Esophagus muscularis mucosa (tissue), 4 donors: ENCODE results near the gene HSD17B11. TPM values are rescaled to one million over a fixed set of nuclear protein-coding genes. Genes with fewer than 3 reads are reported as not detected.
"Not testable (repeated sequence)": the region's sequence is repeated elsewhere in the genome, so short reads cannot be mapped to it uniquely, and the experiment has no call there.

Source experiments
- DNase-seq: peaks from one replicate; pipeline ENCODE4 v3.0.0-alpha.2; 2017; ENCODE audit errors: extremely low spot score
- H3K27ac ChIP-seq, 4 donors: fragments of 200-600 bp; sonication (generic); replicated peaks in 1 of 4; 1 replicate in 3 of 4; 2 replicates in 1 of 4; pipeline ENCODE4 v1.5.1; 2016 to 2019; ENCODE audit warnings: mild to moderate bottlenecking in 1 of 4
- H3K27me3 ChIP-seq, 4 donors: fragments of 200-600 bp; sonication (generic); one replicate each; pipeline versions ENCODE4 v1.5.1 to v1.6.0; 2016 to 2019
- H3K36me3 ChIP-seq, 4 donors: fragments of 200-600 bp; sonication (generic); one replicate each; pipeline ENCODE4 v1.5.1; 2016 to 2019
- H3K4me1 ChIP-seq, 4 donors: fragments of 200-600 bp; sonication (generic); one replicate each; pipeline ENCODE4 v1.5.1; 2016 to 2019
- H3K4me3 ChIP-seq, 4 donors: fragments of 200-600 bp; sonication (generic); 1 replicate in 2 of 4; 2 replicates in 2 of 4; pipeline ENCODE4 v1.5.1; 2016 to 2019; ENCODE audit warnings: mild to moderate bottlenecking in 4 of 4, moderate library complexity in 1 of 4
- H3K9me3 ChIP-seq, 4 donors: fragments of 200-600 bp; sonication (generic); 1 replicate in 3 of 4; 2 replicates in 1 of 4; pipeline ENCODE4 v1.5.1; 2016 to 2019
- EP300 ChIP-seq: sonication (generic); formaldehyde crosslinking; IDR thresholded peaks from one replicate; pipeline ENCODE4 v1.6.1; 2017; ENCODE audit warnings: antibody characterized with exemption
- POLR2A ChIP-seq: fragments of 450-650 bp; IDR thresholded peaks from one replicate; pipeline ENCODE4 v1.6.1; 2017; ENCODE audit warnings: antibody characterized with exemption, moderate library complexity, mild to moderate bottlenecking, low read depth
- POLR2AphosphoS5 ChIP-seq, 2 donors: sonication (generic); formaldehyde crosslinking; IDR thresholded peaks; one replicate each; pipeline ENCODE4 v1.6.1; 2017; ENCODE audit warnings: antibody characterized with exemption in 2 of 2
- WGBS: methylation state at CpG from one replicate; pipeline ENCODE4 v1.1.5; 2018; 5-methylcytosine and 5-hydroxymethylcytosine counted together
- intact Hi-C: fragments of 100-400 bp; cut with DNase I; formaldehyde crosslinking; loops from one replicate; pipeline ENCODE4 v1.15.1; 2023
- total RNA-seq, 4 donors: library from RNA; depleted of rRNA; stranded (reverse); fragments of >200 nt; gene quantifications; one replicate each; pipeline versions ENCODE4 v1.1.0 to v1.2.1, GENCODE V29; 2016
- TF ChIP-seq, protein P1 (sequence below), 3 experiments: fragments of 200-600 bp in 2 of 3; fragments of 450-650 bp in 1 of 3; sonication (generic) in 2 of 3; IDR thresholded peaks; one replicate each; pipeline ENCODE4 v1.5.1; 2017 to 2019; ENCODE audit warnings: antibody characterized with exemption in 3 of 3, mild to moderate bottlenecking in 2 of 3, moderate library complexity in 1 of 3

Gene HSD17B11
- total RNA-seq, 4 donors from 2014 or later: 35.7 to 68.9 (median 52.6) TPM

GRCh38 chr4:87416965-87417364 is 26.0 kb upstream of the HSD17B11 start:
- H3K27ac ChIP-seq: no peak overlapping the region
- no peaks in the 10 kb centered on the region for H3K27me3 ChIP-seq
- 77% methylated on average over 3 of the region's 3 CpGs for WGBS
- H3K36me3 ChIP-seq: no peaks in the 10 kb centered on the region
- TF ChIP-seq POLR2A (no peak), EP300 (no peak), POLR2AphosphoS5 (IDR thresholded peaks at IDR 0.05) (no peak)
- TF ChIP-seq, protein P1, sequence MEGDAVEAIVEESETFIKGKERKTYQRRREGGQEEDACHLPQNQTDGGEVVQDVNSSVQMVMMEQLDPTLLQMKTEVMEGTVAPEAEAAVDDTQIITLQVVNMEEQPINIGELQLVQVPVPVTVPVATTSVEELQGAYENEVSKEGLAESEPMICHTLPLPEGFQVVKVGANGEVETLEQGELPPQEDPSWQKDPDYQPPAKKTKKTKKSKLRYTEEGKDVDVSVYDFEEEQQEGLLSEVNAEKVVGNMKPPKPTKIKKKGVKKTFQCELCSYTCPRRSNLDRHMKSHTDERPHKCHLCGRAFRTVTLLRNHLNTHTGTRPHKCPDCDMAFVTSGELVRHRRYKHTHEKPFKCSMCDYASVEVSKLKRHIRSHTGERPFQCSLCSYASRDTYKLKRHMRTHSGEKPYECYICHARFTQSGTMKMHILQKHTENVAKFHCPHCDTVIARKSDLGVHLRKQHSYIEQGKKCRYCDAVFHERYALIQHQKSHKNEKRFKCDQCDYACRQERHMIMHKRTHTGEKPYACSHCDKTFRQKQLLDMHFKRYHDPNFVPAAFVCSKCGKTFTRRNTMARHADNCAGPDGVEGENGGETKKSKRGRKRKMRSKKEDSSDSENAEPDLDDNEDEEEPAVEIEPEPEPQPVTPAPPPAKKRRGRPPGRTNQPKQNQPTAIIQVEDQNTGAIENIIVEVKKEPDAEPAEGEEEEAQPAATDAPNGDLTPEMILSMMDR (IDR thresholded peaks at IDR 0.05): no peak
- intact Hi-C loops: no loop called here
- H3K4me3 ChIP-seq: no peak overlapping the region
- DNase-seq: no peak
- no peaks in the 10 kb centered on the region for H3K9me3 ChIP-seq
- peaks cover 6 to 9% (median 8%) of the 10 kb centered on the region in 4 donors for H3K4me1 ChIP-seq

DNA sequence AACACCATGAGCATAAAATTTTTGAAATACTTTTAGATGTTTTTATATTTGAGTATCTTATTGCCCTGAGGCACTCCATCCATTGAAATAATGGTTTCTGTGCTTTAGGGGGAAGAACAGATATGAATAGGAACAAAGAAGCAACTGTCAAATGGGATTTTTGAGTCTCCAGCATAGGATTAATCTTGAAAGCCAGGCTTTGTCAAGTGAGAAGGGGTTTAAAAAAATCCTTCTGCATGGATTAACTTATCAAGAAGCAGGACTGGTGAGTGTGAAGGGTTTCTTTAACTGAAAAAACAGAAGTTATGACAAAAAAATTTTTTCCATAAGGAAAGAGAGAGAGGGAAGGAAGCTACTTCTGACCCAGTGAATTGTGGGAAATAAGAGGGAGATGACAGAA is 23.8 kb upstream of the HSD17B11 start:
- no peak overlapping the region for H3K27ac ChIP-seq
- H3K9me3 ChIP-seq: no peaks in the 10 kb centered on the region
- peaks cover 0 to under 1% (median 0%) of the 10 kb centered on the region in 4 donors for H3K27me3 ChIP-seq
- intact Hi-C loops: no loop called here
- no peak overlapping the region for H3K4me3 ChIP-seq
- TF ChIP-seq, protein P1 (IDR thresholded peaks at IDR 0.05): no peak
- TF ChIP-seq POLR2A (no peak), POLR2AphosphoS5 (IDR thresholded peaks at IDR 0.05) (no peak), EP300 (no peak)
- no peak for DNase-seq
- no peaks in the 10 kb centered on the region for H3K36me3 ChIP-seq
- H3K4me1 ChIP-seq: no peaks in the 10 kb centered on the region

DNA sequence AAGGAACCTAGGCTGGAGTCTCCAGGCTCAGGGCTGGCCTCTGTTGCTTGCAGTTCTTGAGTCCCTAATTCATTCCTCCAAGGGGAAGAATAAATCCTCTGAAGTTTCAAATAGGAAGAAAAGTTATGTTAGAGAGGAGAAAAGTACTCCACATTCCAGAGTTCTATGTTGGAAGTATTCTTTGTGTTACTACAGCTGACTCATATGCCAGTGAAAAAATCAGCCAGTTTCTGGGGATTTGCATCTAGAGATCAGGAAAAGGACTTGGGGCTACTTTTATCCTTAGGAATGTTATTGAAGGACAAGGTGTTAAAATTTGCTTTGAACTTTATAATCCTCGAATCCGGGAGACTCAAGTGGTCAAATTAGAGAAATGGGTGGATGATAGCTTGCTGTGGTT is 19.7 kb upstream of the HSD17B11 start:
- Histone ChIP-seq H3K27me3 (peaks cover 0 to 4% (median 0%) of the 10 kb centered on the region in 4 donors), H3K9me3 (no peaks in the 10 kb centered on the region), H3K4me3 (no peak overlapping the region), H3K4me1 (no peaks in the 10 kb centered on the region), H3K27ac (no peak overlapping the region), H3K36me3 (no peaks in the 10 kb centered on the region)
- TF ChIP-seq, protein P1 (IDR thresholded peaks at IDR 0.05): no peak
- TF ChIP-seq POLR2AphosphoS5 (IDR thresholded peaks at IDR 0.05) (no peak), POLR2A (no peak), EP300 (no peak)
- WGBS: 89% methylated on average over 2 of the region's 2 CpGs
- DNase-seq: no peak
- intact Hi-C loops: no loop called here

DNA sequence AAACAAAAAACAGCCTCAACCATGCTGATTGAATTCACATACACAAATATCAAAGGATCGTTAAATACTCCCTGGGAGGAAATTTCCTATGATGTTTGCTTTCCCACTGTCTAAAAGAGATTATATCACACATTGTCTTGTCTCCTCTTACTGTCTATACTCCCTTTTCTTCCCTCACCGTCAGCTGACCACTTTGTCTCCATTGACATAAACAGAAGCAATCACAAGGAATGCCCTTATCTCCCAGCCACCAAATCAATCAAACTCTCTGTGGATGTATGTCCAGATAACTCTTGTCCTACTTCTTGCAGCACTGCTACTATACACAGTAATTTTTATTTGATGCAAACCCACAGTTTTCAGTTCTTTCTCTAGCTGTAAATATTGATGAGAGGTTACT is 19.2 kb upstream of the HSD17B11 start:
- no peaks in the 10 kb centered on the region for H3K9me3 ChIP-seq
- no peak overlapping the region for H3K27ac ChIP-seq
- no peak overlapping the region for H3K4me3 ChIP-seq
- no peaks in the 10 kb centered on the region for H3K4me1 ChIP-seq
- intact Hi-C loops: no loop called here
- peaks cover 0 to 4% (median 0%) of the 10 kb centered on the region in 4 donors for H3K27me3 ChIP-seq
- no peak for DNase-seq
- TF ChIP-seq POLR2AphosphoS5 (IDR thresholded peaks at IDR 0.05) (no peak), EP300 (no peak), POLR2A (no peak)
- TF ChIP-seq, protein P1 (IDR thresholded peaks at IDR 0.05): no peak
- WGBS: 39% methylated on average over 2 of the region's 2 CpGs
- H3K36me3 ChIP-seq: no peaks in the 10 kb centered on the region

DNA sequence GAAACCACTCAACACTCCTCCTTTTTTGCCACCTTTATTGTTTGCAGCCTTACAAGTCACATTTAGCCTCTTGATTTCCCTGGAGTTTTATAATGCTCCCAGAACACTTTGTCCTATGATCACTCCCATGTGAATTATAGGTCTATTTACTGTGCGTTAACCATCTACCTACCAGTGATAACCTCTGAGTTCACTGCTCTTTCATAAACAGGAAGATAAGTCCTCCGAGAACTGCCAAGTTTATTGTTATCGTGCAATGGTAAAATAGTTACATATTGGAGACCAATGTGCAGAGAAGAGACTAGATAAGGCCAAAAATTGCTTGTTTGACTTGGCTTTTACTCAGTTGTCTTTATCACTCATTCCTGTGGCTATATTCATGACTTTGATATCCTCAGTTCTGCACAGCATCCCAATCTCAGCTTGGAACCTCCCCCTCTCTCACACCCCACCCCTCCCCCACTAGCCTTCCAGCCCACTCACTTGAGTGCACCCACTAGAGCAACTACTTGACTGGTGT is 18.5 kb upstream of the HSD17B11 start:
- H3K4me1 ChIP-seq: no peaks in the 10 kb centered on the region
- intact Hi-C loops: no loop called here
- no peaks in the 10 kb centered on the region for H3K9me3 ChIP-seq
- H3K4me3 ChIP-seq: no peak overlapping the region
- no peak overlapping the region for H3K27ac ChIP-seq
- DNase-seq: no peak
- no peak for TF ChIP-seq POLR2AphosphoS5 (IDR thresholded peaks at IDR 0.05)
- TF ChIP-seq, protein P1 (IDR thresholded peaks at IDR 0.05): no peak
- TF ChIP-seq EP300: no peak
- no peak for TF ChIP-seq POLR2A
- H3K27me3 ChIP-seq: peaks cover 0 to 4% (median 0%) of the 10 kb centered on the region in 4 donors
- no peaks in the 10 kb centered on the region for H3K36me3 ChIP-seq
- 78% methylated on average over 3 of the region's 3 CpGs for WGBS

GRCh38 chr4:87406902-87407301 is 15.9 kb upstream of the HSD17B11 start:
- H3K4me1 ChIP-seq, DNase-seq, H3K36me3 ChIP-seq, H3K27me3 ChIP-seq, H3K9me3 ChIP-seq, intact Hi-C loops, H3K4me3 ChIP-seq, H3K27ac ChIP-seq: not testable (repeated sequence)
- 75% methylated on average over 4 of the region's 4 CpGs for WGBS
